Mammary epithelial cell (primary cell): Measurements from ENCODE around the gene TSSK1B.

Source experiments
- CTCF ChIP-seq, 2 donors: IDR thresholded peaks in 1 of 2; conservative IDR thresholded peaks in 1 of 2; 2 replicates each; pipeline ENCODE4 v1.5.1; 2011 to 2012; ENCODE audit warnings: inconsistent platforms in 2 of 2, low read length in 2 of 2, mild to moderate bottlenecking in 2 of 2, control low read depth in 1 of 2, low read depth in 1 of 2; ENCODE audit not compliant: insufficient read depth in 1 of 2; ENCODE audit errors: extremely low read depth in 1 of 2
- EZH2 ChIP-seq: IDR thresholded peaks from 2 replicates; pipeline ENCODE4 v1.6.1; 2012; ENCODE audit warnings: low read length, inconsistent platforms, borderline replicate concordance

GRCh38 chr5:113394658-113395057 lies 40.1 kb downstream of the TSSK1B start:
- no peak for TF ChIP-seq CTCF (conservative IDR thresholded peaks at IDR 0.05 in 1 of 2, IDR thresholded peaks at IDR 0.05 in 1 of 2; ENCODE audit: extremely low read depth in 1 of 2, insufficient read depth in 1 of 2, low read depth in 1 of 2, low read length in 2 of 2)
- TF ChIP-seq EZH2, result no peak
